Ascending aorta (tissue), 2 donors: Measurements from ENCODE around the gene TAF6. TPM values are rescaled to one million over a fixed set of nuclear protein-coding genes. Genes with fewer than 3 reads are reported as not detected.
"Not testable (repeated sequence)": the region's sequence is repeated elsewhere in the genome, so short reads cannot be mapped to it uniquely, and the experiment has no call there.

Source experiments
- DNase-seq, 2 donors: peaks; one replicate each; pipeline ENCODE4 v3.0.0-alpha.2; 2019; ENCODE audit warnings: low spot score in 2 of 2
- H3K27ac ChIP-seq, 2 donors: fragments of 200-600 bp; sonication (generic); one replicate each; pipeline ENCODE4 v1.5.1; 2016 to 2017; ENCODE audit warnings: mild to moderate bottlenecking in 1 of 2
- H3K27me3 ChIP-seq: fragments of 200-600 bp; sonication (generic); one replicate; pipeline ENCODE4 v1.5.1; 2017
- H3K36me3 ChIP-seq, 2 donors: fragments of 200-600 bp; sonication (generic); one replicate each; pipeline ENCODE4 v1.5.1; 2016
- H3K4me1 ChIP-seq, 2 donors: fragments of 200-600 bp; sonication (generic); one replicate each; pipeline ENCODE4 v1.5.1; 2016 to 2017; ENCODE audit warnings: mild to moderate bottlenecking in 1 of 2
- H3K4me3 ChIP-seq, 2 donors: fragments of 200-600 bp; sonication (generic); one replicate each; pipeline ENCODE4 v1.5.1; 2016 to 2017; ENCODE audit warnings: mild to moderate bottlenecking in 1 of 2
- H3K9me3 ChIP-seq, 2 donors: fragments of 200-600 bp; sonication (generic); one replicate each; pipeline ENCODE4 v1.5.1; 2016
- CTCF ChIP-seq, 3 experiments: fragments of 200-600 bp in 2 of 3; fragments of 450-650 bp in 1 of 3; sonication (generic) in 2 of 3; IDR thresholded peaks; one replicate each; pipeline ENCODE4 v1.5.1; 2016 to 2019; ENCODE audit warnings: antibody characterized with exemption in 3 of 3, mild to moderate bottlenecking in 1 of 3, moderate library complexity in 1 of 3
- intact Hi-C: fragments of 100-400 bp; cut with DNase I; formaldehyde crosslinking; loops from one replicate; pipeline ENCODE4 v1.15.1; 2023
- total RNA-seq: library from RNA; depleted of rRNA; stranded (reverse); fragments of >200 nt; gene quantifications from one replicate; pipeline ENCODE4 v1.1.0, GENCODE V29; 2016

TAF6 gene
- total RNA-seq, 1 donor from 2014 or later, result 103 TPM

GRCh38 chr7:100148559-100149328 lies 29.6 kb upstream of the TAF6 start, which contains the start of gene LAMTOR4:
Gene LAMTOR4, plus strand, starts transcription at chr7:100148918. Its CDS starts 55 bp downstream, at chr7:100148973.
- TF ChIP-seq CTCF (IDR thresholded peaks at IDR 0.05), result no peak
- no peaks in the 10 kb centered on the region for H3K9me3 ChIP-seq
- H3K4me3 ChIP-seq, result peak within 1 kb of the TSS; percentile 86 to 91
- peak within 1 kb of the TSS; percentile 88 to 89 for H3K27ac ChIP-seq
- intact Hi-C loops, result loop anchor here (1.0 to 2.0 kb wide), 3 partner anchors 22 to 30 kb away; partner anchors contain the start of genes CNPY4, GPC2, MBLAC1 and STAG3
- peaks cover 6 to 8% of the 10 kb centered on the region in 2 donors for H3K36me3 ChIP-seq
- H3K4me1 ChIP-seq, result peaks cover 6 to 9% of the 10 kb centered on the region in 2 donors
- peak; percentile 98 to 99 for DNase-seq
- H3K27me3 ChIP-seq, result no peaks in the 10 kb centered on the region

GRCh38 chr7:100148225-100148558 lies 29.0 kb upstream of the TAF6 start:
- DNase-seq, result no peak
- Histone ChIP-seq H3K4me1 (peaks cover 6 to 9% of the 10 kb centered on the region in 2 donors), H3K27ac (peak overlapping the region; percentile 54 to 89), H3K36me3 (peaks cover under 1 to 3% of the 10 kb centered on the region in 2 donors), H3K9me3 (no peaks in the 10 kb centered on the region), H3K27me3 (no peaks in the 10 kb centered on the region), H3K4me3 (peak overlapping the region; percentile 64 to 86)
- no peak for TF ChIP-seq CTCF (IDR thresholded peaks at IDR 0.05)
- intact Hi-C loops, result loop anchor here (1.0 to 2.0 kb wide), 3 partner anchors 21 to 29 kb away; partner anchors contain the start of genes CNPY4, GPC2, MBLAC1 and STAG3

GRCh38 chr7:100147278-100147677 lies 28.1 kb upstream of the TAF6 start:
- intact Hi-C loops, result no loop called here
- Histone ChIP-seq H3K27me3 (no peaks in the 10 kb centered on the region), H3K36me3 (no peaks in the 10 kb centered on the region), H3K4me3 (no peak overlapping the region), H3K4me1 (peaks cover 6 to 9% of the 10 kb centered on the region in 2 donors), H3K9me3 (no peaks in the 10 kb centered on the region), H3K27ac (no peak overlapping the region)
- no peak for TF ChIP-seq CTCF (IDR thresholded peaks at IDR 0.05)
- DNase-seq, result no peak

GRCh38 chr7:100146350-100146749 lies 27.2 kb upstream of the TAF6 start:
- H3K36me3 ChIP-seq, result not testable (repeated sequence)

GRCh38 chr7:100142461-100142860 lies 23.3 kb upstream of the TAF6 start:
- TF ChIP-seq CTCF (IDR thresholded peaks at IDR 0.05), result no peak
- no peak for DNase-seq
- Histone ChIP-seq H3K27me3 (no peaks in the 10 kb centered on the region), H3K36me3 (no peaks in the 10 kb centered on the region), H3K4me3 (no peak overlapping the region), H3K4me1 (no peaks in the 10 kb centered on the region), H3K9me3 (no peaks in the 10 kb centered on the region), H3K27ac (no peak overlapping the region)
- intact Hi-C loops, result no loop called here

More at GRCh38 chr7:100146350-100146749, 27.2 kb upstream of the TAF6 start:
- H3K4me3 ChIP-seq, intact Hi-C loops, H3K27me3 ChIP-seq, H3K27ac ChIP-seq, H3K4me1 ChIP-seq, DNase-seq, H3K9me3 ChIP-seq: not testable (repeated sequence)

GRCh38 chr7:100141555-100141949 lies 22.4 kb upstream of the TAF6 start:
- no peak overlapping the region for H3K4me3 ChIP-seq
- no peaks in the 10 kb centered on the region for H3K27me3 ChIP-seq
- no peak for TF ChIP-seq CTCF (IDR thresholded peaks at IDR 0.05)
- no peak overlapping the region for H3K27ac ChIP-seq
- no peak for DNase-seq
- no peaks in the 10 kb centered on the region for H3K36me3 ChIP-seq
- intact Hi-C loops, result no loop called here
- H3K4me1 ChIP-seq, result no peaks in the 10 kb centered on the region
- H3K9me3 ChIP-seq, result no peaks in the 10 kb centered on the region
